Hematopoietic multipotent progenitor cell treated with erythropoietin and hydrocortisone succinate and interleukin-3 and kit ligand, for 15 days (in vitro differentiated cells): ENCODE measurements around the gene PRKCB.
"Not testable (repeated sequence)": the region's sequence is repeated elsewhere in the genome, so short reads cannot be mapped to it uniquely, and the experiment has no call there.

Experiments used
- DNase-seq: peaks from one replicate; pipeline ENCODE4 v3.0.0-alpha.2; 2015; ENCODE audit warnings: low spot score

PRKCB gene

GRCh38 chr16:24009098-24009497, 173.3 kb downstream of the PRKCB start:
- DNase-seq: no peak

DNA sequence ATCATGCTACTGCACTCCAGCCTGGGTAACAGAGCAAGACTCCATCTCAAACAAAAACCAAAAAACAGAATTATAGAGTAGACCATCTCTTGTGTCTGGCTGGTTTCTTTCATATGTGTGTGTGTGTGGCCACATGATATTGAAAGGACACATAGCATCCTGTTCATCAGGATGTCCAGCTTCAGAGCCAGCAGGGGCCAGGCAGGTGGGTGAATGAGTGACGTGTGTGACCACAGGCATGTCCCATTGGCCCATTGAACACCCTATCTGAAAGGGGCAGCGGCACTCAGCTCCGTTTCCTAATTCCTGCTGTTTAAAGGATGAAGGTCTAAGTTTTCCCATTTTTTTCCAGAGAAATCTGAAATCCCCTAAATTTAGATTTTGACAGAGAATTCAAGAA, 174.2 kb downstream of the PRKCB start:
- no peak for DNase-seq

DNA sequence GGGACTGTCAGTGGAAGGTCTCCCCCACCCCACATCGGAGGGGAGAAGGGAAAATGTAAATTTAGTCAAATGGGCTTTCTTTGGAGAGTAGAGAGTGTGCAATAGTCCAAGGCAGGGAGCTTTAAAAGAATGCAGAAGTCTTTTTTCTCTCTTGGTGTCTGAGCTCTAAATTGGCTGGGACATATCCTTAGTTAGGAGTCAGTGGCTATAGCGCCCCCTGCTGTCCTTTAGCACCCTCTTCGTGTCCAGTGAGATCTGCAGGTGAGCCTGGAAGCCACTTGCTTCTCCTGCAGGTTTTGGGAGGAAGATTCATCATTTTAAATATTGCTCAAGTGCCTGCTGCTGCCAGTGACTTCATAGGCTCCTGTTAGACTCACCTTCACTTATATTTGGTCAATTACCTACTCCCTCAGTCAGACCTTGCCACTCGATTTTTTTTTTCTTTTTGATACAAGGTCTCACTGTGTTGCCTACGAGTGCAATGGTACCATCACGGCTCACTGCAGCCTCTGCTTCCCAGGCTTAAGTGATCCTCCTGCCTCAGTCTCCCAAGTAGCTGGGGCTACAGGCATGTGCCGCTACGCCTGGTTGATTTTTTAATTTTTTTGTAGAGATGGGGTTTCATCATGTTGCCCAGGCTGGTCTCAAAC, 174.8 kb downstream of the PRKCB start:
- DNase-seq: peak; percentile 73

DNA sequence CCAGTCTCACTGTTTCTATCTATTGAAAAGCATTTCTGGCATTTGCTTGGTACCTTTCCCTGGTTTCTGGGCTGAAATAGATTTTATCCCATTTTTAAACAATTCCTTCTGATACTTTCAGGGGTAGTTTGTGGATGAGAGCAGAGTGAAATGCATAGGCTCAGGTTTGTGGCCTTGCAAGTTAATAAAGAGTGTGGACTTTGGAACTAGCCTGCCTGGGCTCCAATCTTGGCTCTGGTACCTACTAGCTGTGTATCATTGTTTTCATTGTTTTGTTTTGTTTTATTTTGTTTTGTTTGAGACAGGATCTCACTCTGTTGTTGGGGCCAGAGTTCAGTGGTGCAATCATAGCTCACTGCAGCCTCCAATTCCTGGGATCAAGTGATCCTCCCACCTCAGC, 175.5 kb downstream of the PRKCB start:
- no peak for DNase-seq

GRCh38 chr16:24013054-24013636, 177.4 kb downstream of the PRKCB start:
- DNase-seq: no peak

DNA sequence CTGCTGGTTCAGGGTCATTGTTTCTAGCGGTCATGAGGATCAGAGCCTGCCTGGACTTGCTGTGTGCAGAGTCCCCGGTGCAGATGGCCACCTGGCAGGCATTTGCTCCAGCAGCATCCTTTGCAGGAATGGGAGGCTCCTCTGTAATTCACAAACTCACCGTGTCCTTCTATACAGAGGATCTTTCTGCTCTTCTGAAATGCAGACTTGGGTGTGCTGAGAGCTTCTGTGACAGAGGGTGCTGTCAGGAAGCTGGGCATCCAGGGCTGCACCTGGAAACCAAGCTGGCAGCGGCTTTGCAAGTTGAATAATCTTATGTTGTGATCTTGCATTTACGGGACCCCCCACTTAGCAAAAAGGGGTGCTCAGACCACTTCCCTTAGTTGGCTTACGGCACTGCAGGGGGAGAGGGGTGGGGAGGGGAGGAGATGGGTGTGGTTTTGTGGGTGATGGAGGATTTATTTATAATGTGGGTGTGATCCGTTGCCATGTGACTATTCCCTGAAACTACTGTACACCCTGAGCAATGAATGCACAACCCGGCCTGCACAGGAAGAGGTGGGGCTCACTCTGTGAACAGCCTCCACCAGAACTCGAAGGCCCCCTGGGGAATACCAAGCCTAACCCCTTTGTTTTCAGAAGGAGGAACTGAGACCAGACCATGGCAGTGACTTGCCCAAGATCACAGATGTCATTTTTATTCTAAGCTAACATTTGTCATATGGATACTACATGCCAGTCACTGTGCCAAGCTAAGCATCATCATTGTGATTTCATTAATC, 178.3 kb downstream of the PRKCB start:
- no peak for DNase-seq

DNA sequence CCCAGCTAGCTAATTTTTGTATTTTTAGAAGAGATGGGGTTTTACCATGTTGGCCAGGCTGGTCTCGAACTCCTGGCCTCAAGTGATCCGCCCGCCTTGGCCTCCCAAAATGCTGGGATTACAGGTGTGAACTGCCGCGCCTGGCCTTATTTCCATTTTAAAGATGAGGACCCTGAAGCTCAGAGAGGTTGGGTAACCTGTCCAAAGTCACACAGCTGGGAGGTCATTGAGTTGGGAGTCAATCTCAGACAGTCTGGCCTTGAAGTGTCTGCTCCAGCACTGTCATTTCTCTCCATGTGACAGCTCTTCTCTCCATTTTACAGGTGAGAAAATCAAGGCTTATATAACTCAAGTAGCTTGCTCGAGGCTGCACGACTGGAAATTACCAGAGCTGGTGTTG, 179.2 kb downstream of the PRKCB start:
- DNase-seq: not testable (repeated sequence)

DNA sequence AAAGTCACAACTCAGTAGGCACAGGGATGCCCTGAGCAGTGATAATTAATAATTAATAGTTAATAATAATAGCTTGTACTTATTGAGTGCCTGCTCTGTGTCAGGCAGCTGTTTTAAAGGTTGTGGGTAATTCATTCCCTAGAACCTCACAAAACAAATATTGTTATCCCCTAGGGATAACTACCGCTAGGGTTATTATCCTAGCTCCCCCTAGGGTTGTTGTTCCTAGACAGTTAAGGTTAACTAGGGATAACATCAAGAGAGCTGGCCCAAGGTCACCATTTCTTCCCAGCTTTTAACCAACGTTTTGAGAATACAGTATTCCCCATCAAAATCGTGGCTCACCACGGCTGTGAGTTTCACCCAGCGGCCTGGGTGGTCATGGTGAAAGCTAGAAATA, 180.1 kb downstream of the PRKCB start:
- no peak for DNase-seq

DNA sequence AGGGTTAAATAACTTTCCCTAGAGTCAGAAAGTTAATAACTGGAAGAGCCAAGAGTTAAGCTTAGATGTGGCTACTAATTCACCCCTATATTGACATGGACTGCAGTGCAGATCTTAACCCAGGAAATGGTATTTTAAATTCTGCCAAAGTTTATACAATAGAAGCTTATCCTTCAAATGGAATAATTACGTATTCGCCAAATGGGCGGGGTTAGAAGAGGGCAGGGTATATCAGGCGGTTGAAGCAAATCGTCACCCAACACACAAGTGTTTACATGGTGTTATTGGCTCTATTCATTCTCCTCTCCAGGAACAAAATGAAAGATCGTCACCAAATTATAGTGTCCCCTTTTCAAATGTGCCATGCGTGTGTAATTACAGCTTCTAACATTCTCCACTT, 182.7 kb downstream of the PRKCB start:
- no peak for DNase-seq

DNA sequence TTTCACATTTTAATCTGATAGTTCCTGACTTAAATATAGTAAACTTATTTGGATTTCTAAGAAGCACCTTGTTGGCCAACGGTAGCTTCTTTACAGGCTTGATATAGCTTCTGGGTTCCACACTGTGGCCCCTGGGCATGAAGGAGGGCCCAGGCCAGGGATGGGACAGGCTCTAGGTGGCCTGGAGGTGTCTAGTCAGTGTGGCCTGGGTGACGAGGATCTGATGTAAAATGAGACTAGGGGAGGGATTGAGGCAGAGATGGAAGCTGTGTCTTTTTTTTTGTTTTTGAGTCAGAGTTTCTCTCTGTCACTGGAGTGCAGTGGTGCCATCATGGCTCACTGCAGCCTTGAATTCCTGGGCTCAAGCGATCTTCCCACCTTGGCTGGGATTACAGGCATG, 187.0 kb downstream of the PRKCB start:
- DNase-seq: no peak

DNA sequence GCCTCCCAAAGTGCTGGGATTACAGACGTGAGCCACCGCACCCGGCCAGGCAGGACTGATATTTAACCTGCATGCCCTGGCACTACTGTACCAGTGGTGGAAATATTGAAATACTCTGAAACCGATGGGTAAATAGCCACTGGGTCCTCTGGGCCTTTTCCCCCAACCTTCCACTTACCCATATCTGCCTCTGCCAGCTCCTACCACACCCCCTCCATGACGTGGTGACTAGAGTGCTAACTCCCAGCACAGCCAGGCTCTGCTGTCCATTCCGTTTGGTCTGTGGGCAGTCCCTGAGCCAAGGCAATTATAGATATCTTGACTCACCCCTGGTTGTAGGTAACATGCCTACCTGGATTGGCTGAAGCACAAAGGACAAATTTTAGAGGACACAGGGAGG, 187.8 kb downstream of the PRKCB start:
- no peak for DNase-seq

- no peak for DNase-seq
Measured at GRCh38 chr16:24024971-24025370, 189.2 kb downstream of the PRKCB start.

GRCh38 chr16:24027466-24027865, 191.7 kb downstream of the PRKCB start:
- DNase-seq: no peak

GRCh38 chr16:24029841-24030240, 194.1 kb downstream of the PRKCB start:
- DNase-seq: not testable (repeated sequence)

DNA sequence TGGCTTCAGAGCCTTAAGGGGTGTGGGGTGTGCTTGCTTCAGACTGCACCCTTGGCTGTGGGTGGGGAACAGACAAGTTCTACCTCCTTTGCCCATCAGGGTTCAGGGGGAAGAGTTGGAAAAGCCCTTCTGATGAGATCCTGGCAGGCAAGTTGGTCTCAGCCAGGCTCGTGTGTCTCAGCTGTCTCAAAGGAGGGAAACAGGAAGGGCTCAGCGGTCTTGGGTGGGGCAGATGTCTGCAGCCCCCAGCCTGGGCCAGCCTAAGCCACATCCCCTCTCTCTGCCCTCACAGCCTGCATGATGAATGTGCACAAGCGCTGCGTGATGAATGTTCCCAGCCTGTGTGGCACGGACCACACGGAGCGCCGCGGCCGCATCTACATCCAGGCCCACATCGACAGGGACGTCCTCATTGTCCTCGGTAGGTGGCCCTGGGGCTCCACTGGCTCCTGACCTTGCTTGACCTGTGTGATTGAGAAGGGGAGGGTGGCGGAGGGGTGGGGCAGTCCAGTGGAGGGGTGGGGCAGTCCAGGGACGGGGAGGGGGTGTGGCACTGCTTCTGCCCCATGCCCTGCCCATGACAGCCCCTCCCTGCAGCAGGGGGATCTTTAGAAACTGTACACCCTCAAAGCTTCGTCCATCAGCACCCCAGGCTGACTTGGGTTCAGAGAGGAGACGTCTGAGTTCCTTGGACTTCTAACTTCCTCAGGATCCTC, 199.5 kb downstream of the PRKCB start:
- DNase-seq: no peak

- DNase-seq: no peak
Measured at GRCh38 chr16:24036038-24036543, 200.3 kb downstream of the PRKCB start.

DNA sequence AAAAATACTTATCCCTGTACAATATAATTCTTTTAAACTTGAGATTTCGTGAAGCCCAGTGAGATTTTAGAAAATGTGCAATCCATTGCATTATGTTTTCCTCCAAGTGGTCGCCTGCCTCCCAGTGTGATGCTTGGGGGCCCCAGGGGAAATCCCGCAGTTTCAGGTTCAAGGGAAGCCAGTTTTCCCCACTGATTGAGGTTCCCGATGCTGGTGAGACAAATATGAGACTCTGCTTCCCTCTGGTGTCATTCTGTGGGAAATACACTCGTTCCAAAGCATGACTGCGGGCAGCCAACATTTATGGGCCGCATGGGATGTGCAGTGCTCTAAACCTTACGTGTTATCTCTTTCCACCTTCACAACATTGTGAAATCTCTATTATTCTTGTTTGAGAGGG, 200.8 kb downstream of the PRKCB start:
- DNase-seq: peak; percentile 25

- DNase-seq: no peak
Measured at GRCh38 chr16:24037335-24037734, 201.6 kb downstream of the PRKCB start.

DNA sequence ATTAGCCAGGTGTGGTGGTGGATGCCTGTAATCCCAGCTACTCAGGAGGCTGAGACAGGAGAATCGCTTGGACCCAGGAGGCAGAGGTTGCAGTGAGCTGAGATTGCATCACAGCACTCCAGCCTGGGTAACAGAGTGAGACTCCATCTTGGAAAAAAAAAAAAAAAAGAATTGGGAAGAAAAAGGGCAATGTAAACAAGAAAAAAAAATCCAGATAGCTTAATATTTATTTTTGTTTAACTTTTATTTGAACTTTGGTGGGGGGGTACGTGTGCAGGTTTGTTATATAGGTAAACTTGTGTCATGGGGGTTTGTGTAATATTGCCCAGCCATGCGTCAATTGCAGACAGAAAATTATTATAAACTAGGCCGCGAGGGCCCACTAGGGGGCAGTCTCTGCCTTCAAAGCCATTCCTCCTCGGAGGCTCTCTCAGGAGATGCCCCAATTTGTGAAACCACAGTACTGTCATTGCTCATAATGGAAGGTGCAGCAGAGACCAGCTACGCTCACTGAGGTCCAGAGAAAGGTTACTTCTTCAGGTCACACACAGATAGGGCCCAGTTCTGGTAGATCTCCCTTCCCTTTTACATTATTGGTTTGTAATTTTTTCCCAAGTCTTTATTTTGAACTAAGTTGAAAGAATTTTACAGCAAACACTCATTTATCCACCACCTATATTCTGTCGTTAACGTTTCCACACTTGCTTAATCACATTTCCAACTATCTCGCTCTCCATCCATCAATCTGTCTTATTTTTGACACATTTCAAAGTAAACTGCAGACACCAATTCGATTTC, 206.2 kb downstream of the PRKCB start:
- DNase-seq: peak; percentile 62

- DNase-seq: no peak
Measured at GRCh38 chr16:24044467-24044866, 208.7 kb downstream of the PRKCB start.

DNA sequence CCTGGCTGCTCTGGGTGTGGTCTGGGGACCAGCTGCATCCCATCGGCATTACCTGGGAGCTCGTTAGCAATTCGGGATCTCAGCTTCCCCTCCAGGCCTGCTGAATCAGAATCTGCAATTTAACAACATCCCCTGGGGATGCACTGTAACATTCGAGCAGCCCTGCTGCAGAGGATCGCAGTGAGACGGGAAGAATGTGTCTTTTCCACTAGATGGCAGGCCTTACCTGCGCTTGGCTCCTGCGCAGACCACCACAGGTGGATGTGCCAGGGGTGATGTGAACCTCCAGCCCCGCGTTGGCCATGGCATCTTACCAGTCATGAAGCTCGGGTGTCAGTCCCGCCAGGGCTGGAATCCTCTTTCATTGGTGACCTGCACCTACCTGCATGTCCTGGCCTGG, 209.9 kb downstream of the PRKCB start:
- no peak for DNase-seq

GRCh38 chr16:24046442-24046841, 210.7 kb downstream of the PRKCB start:
- DNase-seq: no peak
